Measurements from ENCODE around the gene NTM.

The NTM gene

GRCh38 chr11:131689049-131689925 lies 318.9 kb downstream of the NTM start:
- DNase-seq (ENCODE audit: low read depth) = no peak

- DNase-seq (ENCODE audit: low read depth) = no peak
These were observed 319.9 kb downstream of the NTM start for GRCh38 chr11:131690362-131690761.

- DNase-seq (ENCODE audit: low read depth) = no peak
These were observed 320.4 kb downstream of the NTM start for GRCh38 chr11:131690776-131691175.

- DNase-seq (ENCODE audit: low read depth) = no peak
These were observed 321.0 kb downstream of the NTM start for GRCh38 chr11:131691181-131692041.

- DNase-seq (ENCODE audit: low read depth) = no peak
These were observed 321.7 kb downstream of the NTM start for GRCh38 chr11:131692151-131692550.

GRCh38 chr11:131692961-131693360 lies 322.5 kb downstream of the NTM start:
- DNase-seq (ENCODE audit: low read depth) = no peak

GRCh38 chr11:131693756-131694155 lies 323.3 kb downstream of the NTM start:
- no peak for DNase-seq (ENCODE audit: low read depth)

- DNase-seq (ENCODE audit: low read depth) = peak; percentile 33
These were observed 324.4 kb downstream of the NTM start for GRCh38 chr11:131694526-131695424.

- DNase-seq (ENCODE audit: low read depth) = no peak
These were observed 325.5 kb downstream of the NTM start for GRCh38 chr11:131695889-131696429.

GRCh38 chr11:131696690-131697089 lies 326.3 kb downstream of the NTM start:
- DNase-seq (ENCODE audit: low read depth) = no peak

- no peak for DNase-seq (ENCODE audit: low read depth)
These were observed 332.9 kb downstream of the NTM start for GRCh38 chr11:131703311-131703710.

GRCh38 chr11:131704682-131705081 lies 334.3 kb downstream of the NTM start:
- no peak for DNase-seq (ENCODE audit: low read depth)

GRCh38 chr11:131710511-131710910 lies 340.1 kb downstream of the NTM start:
- DNase-seq (ENCODE audit: low read depth) = no peak

GRCh38 chr11:131712897-131713296 lies 342.5 kb downstream of the NTM start:
- DNase-seq (ENCODE audit: low read depth) = no peak

- no peak for DNase-seq (ENCODE audit: low read depth)
These were observed 343.2 kb downstream of the NTM start for GRCh38 chr11:131713529-131714134.

- no peak for DNase-seq (ENCODE audit: low read depth)
These were observed 347.2 kb downstream of the NTM start for GRCh38 chr11:131717616-131718015.

- no peak for DNase-seq (ENCODE audit: low read depth)
These were observed 352.7 kb downstream of the NTM start for GRCh38 chr11:131723088-131723487.

GRCh38 chr11:131724436-131724975 lies 354.1 kb downstream of the NTM start:
- no peak for DNase-seq (ENCODE audit: low read depth)

- no peak for DNase-seq (ENCODE audit: low read depth)
These were observed 364.5 kb downstream of the NTM start for GRCh38 chr11:131734871-131735270.

GRCh38 chr11:131737357-131737756 lies 366.9 kb downstream of the NTM start:
- DNase-seq (ENCODE audit: low read depth) = no peak
